ENCODE data around the gene ASPG. TPM values are rescaled to one million over a fixed set of nuclear protein-coding genes. Genes with fewer than 3 reads are reported as not detected.

ASPG gene
- total RNA-seq, 1 experiment from 2014 or later: not detected

- no TSS peak for BruUV-seq (replicated peaks)
- no peak for TF ChIP-seq TCF7L2 (IDR thresholded peaks at IDR 0.05; ENCODE audit: low read depth, low read length)
- no peak for TF ChIP-seq SIN3A (IDR thresholded peaks at IDR 0.05; ENCODE audit: borderline replicate concordance, insufficient read depth, low read depth, low read length)
- TF ChIP-seq REST (IDR thresholded peaks at IDR 0.05; ENCODE audit: insufficient read depth in 1 of 2, low read depth in 2 of 2, low read length in 1 of 2): no peak
- no peak for TF ChIP-seq CTCF (IDR thresholded peaks at IDR 0.05)
- TF ChIP-seq POLR2AphosphoS5 (IDR thresholded peaks at IDR 0.05; ENCODE audit: low read depth, low read length): no peak
- Histone ChIP-seq H3K27me3 (ENCODE audit: control insufficient read depth, insufficient read depth, low read length) (no peaks in the 10 kb centered on the region; the same call in 1 of the 2 replicates), H3K9me3 (ENCODE audit: control insufficient read depth, insufficient read depth, low read depth, low read length) (no peaks in the 10 kb centered on the region; the same call in 1 of the 2 replicates), H3K27ac (ENCODE audit: low read length) (no peak overlapping the region), H3K4me1 (ENCODE audit: control insufficient read depth, insufficient read depth, low read length) (no peaks in the 10 kb centered on the region), H3K36me3 (ENCODE audit: control insufficient read depth, insufficient read depth, low read length) (no peaks in the 10 kb centered on the region), H3K4me3 (ENCODE audit: low read depth in 2 of 2, low read length in 2 of 2) (no peak overlapping the region)
- POLR2A ChIA-PET: no interaction called here
- ATAC-seq: no peak
- CTCF ChIA-PET: no interaction called here
- intact Hi-C loops (cut with micrococcal nuclease; ENCODE audit: unreplicated experiment): loop anchor here (2.0 to 5.0 kb wide), 2 partner anchors 40 to 53 kb away; no protein-coding TSS in a partner anchor
- in situ Hi-C loops (cut with HindIII; ENCODE audit: low pct_unique_long_range_greater_than_20kb, low sequenced_read_pairs): no loop called here
- no peak for DNase-seq (ENCODE audit: low read depth, low spot score)
Observed at GRCh38 chr14:104131968-104132732, 46.6 kb downstream of the ASPG start.

GRCh38 chr14:104132981-104133380, 47.5 kb downstream of the ASPG start:
- H3K27ac ChIP-seq (ENCODE audit: low read length): no peak overlapping the region
- H3K27me3 ChIP-seq (ENCODE audit: control insufficient read depth, insufficient read depth, low read length): no peaks in the 10 kb centered on the region; the same call in 1 of the 2 replicates
- H3K9me3 ChIP-seq (ENCODE audit: control insufficient read depth, insufficient read depth, low read depth, low read length): no peaks in the 10 kb centered on the region; the same call in 1 of the 2 replicates
- H3K36me3 ChIP-seq (ENCODE audit: control insufficient read depth, insufficient read depth, low read length): no peaks in the 10 kb centered on the region
- DNase-seq (ENCODE audit: low read depth, low spot score) (no peak), ATAC-seq (no peak)
- intact Hi-C loops (cut with micrococcal nuclease; ENCODE audit: unreplicated experiment) (loop anchor here (5.0 kb wide), 1 partner anchor 41 kb away; no protein-coding TSS in a partner anchor), in situ Hi-C loops (cut with HindIII; ENCODE audit: low pct_unique_long_range_greater_than_20kb, low sequenced_read_pairs) (no loop called here)
- ChIA-PET CTCF (interaction anchor here (0.6 kb wide), 1 partner anchor 216 kb away, joined by 4 read pairs; no protein-coding TSS in a partner anchor), POLR2A (no interaction called here)
- H3K4me1 ChIP-seq (ENCODE audit: control insufficient read depth, insufficient read depth, low read length): no peaks in the 10 kb centered on the region
- TF ChIP-seq POLR2AphosphoS5 (IDR thresholded peaks at IDR 0.05; ENCODE audit: low read depth, low read length) (no peak), SIN3A (IDR thresholded peaks at IDR 0.05; ENCODE audit: borderline replicate concordance, insufficient read depth, low read depth, low read length) (no peak), REST (IDR thresholded peaks at IDR 0.05; ENCODE audit: insufficient read depth in 1 of 2, low read depth in 2 of 2, low read length in 1 of 2) (peak; percentile 70 to 80)
- no peak overlapping the region for H3K4me3 ChIP-seq (ENCODE audit: low read depth in 2 of 2, low read length in 2 of 2)
- BruUV-seq (replicated peaks): no TSS peak

All from Panc1 (cell line).